Right cardiac atrium (tissue), 5 donors: ENCODE measurements around the gene SH2D3C. TPM values are rescaled to one million over a fixed set of nuclear protein-coding genes. Genes with fewer than 3 reads are reported as not detected.
"Not testable (repeated sequence)": the region's sequence is repeated elsewhere in the genome, so short reads cannot be mapped to it uniquely, and the experiment has no call there.

Experiments
- ATAC-seq, 2 donors: fragments of 200-7000 bp; cut with Tn5 transposase; one replicate each; pipeline versions ENCODE4 v1.8.0 to v1.9.1; 2020; ENCODE audit warnings: moderate library complexity in 2 of 2, mild to moderate bottlenecking in 1 of 2
- DNase-seq, 3 donors: peaks; one replicate each; pipeline ENCODE4 v3.0.0-alpha.2; 2020
- H3K27ac ChIP-seq: one replicate; pipeline ENCODE4 v1.5.1; 2013; ENCODE audit warnings: mild to moderate bottlenecking, low read length, control low read depth, moderate library complexity
- H3K27me3 ChIP-seq: one replicate; pipeline ENCODE4 v1.6.1; 2013; ENCODE audit not compliant: control insufficient read depth, insufficient read depth
- H3K4me1 ChIP-seq: one replicate; pipeline ENCODE4 v1.6.1; 2013; ENCODE audit warnings: low read length; ENCODE audit not compliant: control insufficient read depth, insufficient read depth
- H3K4me3 ChIP-seq: one replicate; pipeline ENCODE4 v1.5.1; 2013; ENCODE audit warnings: low read length, control low read depth
- H3K9me3 ChIP-seq: one replicate; pipeline ENCODE4 v1.6.1; 2013; ENCODE audit warnings: low read length; ENCODE audit not compliant: control insufficient read depth
- WGBS: extraction: QIAGEN DNeasy Blood & Tissue Kit; methylation state at CpG from one replicate; pipeline ENCODE4 v1.1.7; 2013; 5-methylcytosine and 5-hydroxymethylcytosine counted together
- intact Hi-C, 4 donors: fragments of 100-400 bp; cut with DNase I; formaldehyde crosslinking; loops; one replicate each; pipeline versions ENCODE4 v1.11.0 to v1.14.0; 2022 to 2023
- polyA plus RNA-seq: library from polyadenylated mRNA; stranded (reverse); fragments of 200-250 nt; gene quantifications from one replicate; pipeline ENCODE4 v1.2.3, GENCODE V29; 2013
- total RNA-seq, 4 donors: library from RNA; stranded (reverse); fragmentation: NEBNext Ultra II Directional; extraction: Animal tissue kit (Norgen Biotek cat#: 25700); gene quantifications; one replicate each; pipeline ENCODE4 v1.2.1, GENCODE V29; 2021
- donor health status: healthy with polysubstance abuse.
- donor health status: DM: no; HTN: yes; CAD: no.
- donor health status: DM: no; HTN: no; CAD: no.
- donor health status: DM: no; HTN: yes; CAD: no; lungs with severe emphysema.
- donor health status: DM: yes; HTN: yes; CAD: no.

Gene SH2D3C
- total and polyA plus RNA-seq, 5 donors: 9.4 to 17.4 (median 14.3) TPM

- H3K9me3 ChIP-seq, H3K27me3 ChIP-seq, ATAC-seq, H3K4me3 ChIP-seq, DNase-seq, intact Hi-C loops, H3K27ac ChIP-seq, H3K4me1 ChIP-seq: not testable (repeated sequence)
- 90% methylated on average over 9 of the region's 9 CpGs for WGBS
Observed at GRCh38 chr9:127780909-127781308, 2.4 kb upstream of the SH2D3C start.

- no peak overlapping the region for H3K4me3 ChIP-seq
- ATAC-seq: no peak
- intact Hi-C loops: no loop called here
- 72% methylated on average over 20 of the region's 20 CpGs for WGBS
- H3K4me1 ChIP-seq: no peaks in the 10 kb centered on the region
- H3K27me3 ChIP-seq: no peaks in the 10 kb centered on the region
- no peaks in the 10 kb centered on the region for H3K9me3 ChIP-seq
- no peak for DNase-seq
- no peak overlapping the region for H3K27ac ChIP-seq
Observed at GRCh38 chr9:127780126-127780885, 1.8 kb upstream of the SH2D3C start.

- Histone ChIP-seq H3K4me1 (no peaks in the 10 kb centered on the region), H3K4me3 (no peak overlapping the region)
- ATAC-seq: peak; percentile 12 to 33
Observed at GRCh38 chr9:127779136-127779981, 893 bp upstream of the SH2D3C start.

GRCh38 chr9:127777368-127777980, 992 bp downstream of the SH2D3C start:
- H3K9me3 ChIP-seq: no peaks in the 10 kb centered on the region
- 72% methylated on average over 18 of the region's 18 CpGs for WGBS
- intact Hi-C loops: loop anchor here in 1 of 4 donors (5.0 kb wide), 1 partner anchor 40 kb away; the partner anchor contains the start of gene TOR2A
- H3K27ac ChIP-seq: no peak overlapping the region
- ATAC-seq (no peak), DNase-seq (no peak)
- no peaks in the 10 kb centered on the region for H3K27me3 ChIP-seq
- H3K4me1 ChIP-seq: no peaks in the 10 kb centered on the region
- no peak overlapping the region for H3K4me3 ChIP-seq

More at GRCh38 chr9:127779136-127779981, 893 bp upstream of the SH2D3C start:
- Histone ChIP-seq H3K9me3 (no peaks in the 10 kb centered on the region), H3K27me3 (no peaks in the 10 kb centered on the region), H3K27ac (no peak overlapping the region)
- 65% methylated on average over 17 of the region's 17 CpGs for WGBS
- intact Hi-C loops: loop anchor here in 1 of 4 donors (5.0 kb wide), 1 partner anchor 42 kb away; the partner anchor contains the start of gene TOR2A
- DNase-seq: peak in 1 of 3 donors; percentile 56

GRCh38 chr9:127776924-127777289, 1.6 kb downstream of the SH2D3C start:
- Histone ChIP-seq H3K27ac (no peak overlapping the region), H3K9me3 (no peaks in the 10 kb centered on the region), H3K4me1 (no peaks in the 10 kb centered on the region), H3K4me3 (no peak overlapping the region), H3K27me3 (no peaks in the 10 kb centered on the region)
- intact Hi-C loops: loop anchor here in 1 of 4 donors (5.0 kb wide), 1 partner anchor 40 kb away; the partner anchor contains the start of gene TOR2A
- DNase-seq (no peak), ATAC-seq (no peak)
- WGBS: 70% methylated on average over 5 of the region's 5 CpGs

GRCh38 chr9:127776195-127776923, 2.1 kb downstream of the SH2D3C start:
- Histone ChIP-seq H3K4me3 (no peak overlapping the region), H3K27ac (no peak overlapping the region), H3K9me3 (no peaks in the 10 kb centered on the region), H3K27me3 (no peaks in the 10 kb centered on the region), H3K4me1 (no peaks in the 10 kb centered on the region)
- intact Hi-C loops: loop anchor here in 1 of 4 donors (5.0 kb wide), 1 partner anchor 39 kb away; the partner anchor contains the start of gene TOR2A
- WGBS: 69% methylated on average over 15 of the region's 15 CpGs
- no peak for ATAC-seq
- peak in 2 of 3 donors; percentile 61 to 70 for DNase-seq

GRCh38 chr9:127773981-127774380, 4.5 kb downstream of the SH2D3C start:
- H3K9me3 ChIP-seq: no peaks in the 10 kb centered on the region
- intact Hi-C loops: no loop called here

GRCh38 chr9:127773272-127773671, 5.2 kb downstream of the SH2D3C start:
- Histone ChIP-seq H3K9me3 (no peaks in the 10 kb centered on the region), H3K27ac (no peak overlapping the region), H3K4me3 (no peak overlapping the region), H3K27me3 (no peaks in the 10 kb centered on the region), H3K4me1 (no peaks in the 10 kb centered on the region)
- intact Hi-C loops: no loop called here
- WGBS: 93% methylated on average over 3 of the region's 3 CpGs
- DNase-seq (peak in 1 of 3 donors; percentile 2), ATAC-seq (no peak)

More at GRCh38 chr9:127773981-127774380, 4.5 kb downstream of the SH2D3C start:
- no peaks in the 10 kb centered on the region for H3K4me1 ChIP-seq
- WGBS: 88% methylated on average over 10 of the region's 10 CpGs
- ATAC-seq (no peak), DNase-seq (no peak)
- no peak overlapping the region for H3K4me3 ChIP-seq
- no peak overlapping the region for H3K27ac ChIP-seq
- no peaks in the 10 kb centered on the region for H3K27me3 ChIP-seq

GRCh38 chr9:127772603-127773002, 5.9 kb downstream of the SH2D3C start:
- H3K27ac ChIP-seq: no peak overlapping the region
- H3K4me3 ChIP-seq: no peak overlapping the region
- WGBS: 93% methylated on average over 5 of the region's 5 CpGs
- intact Hi-C loops: no loop called here
- H3K9me3 ChIP-seq: no peaks in the 10 kb centered on the region
- H3K4me1 ChIP-seq: no peaks in the 10 kb centered on the region
- DNase-seq: peak in 1 of 3 donors; percentile 1
- ATAC-seq: no peak
- H3K27me3 ChIP-seq: no peaks in the 10 kb centered on the region

- 4% methylated on average over 19 of the region's 19 CpGs for WGBS
- Histone ChIP-seq H3K27ac (no peak overlapping the region), H3K27me3 (no peaks in the 10 kb centered on the region), H3K4me1 (peaks cover 2% of the 10 kb centered on the region), H3K9me3 (no peaks in the 10 kb centered on the region), H3K4me3 (no peak overlapping the region)
- intact Hi-C loops: no loop called here
- no peak for DNase-seq
- no peak for ATAC-seq
Observed at GRCh38 chr9:127771570-127772189, 6.8 kb downstream of the SH2D3C start.
